Adrenal gland (tissue), 12 donors: Measurements from ENCODE around the gene SYNE1. TPM values are rescaled to one million over a fixed set of nuclear protein-coding genes. Genes with fewer than 3 reads are reported as not detected.

Experiments used
- DNase-seq, 7 donors: peaks; one replicate each; pipeline ENCODE4 v3.0.0-alpha.2; 2019 to 2020
- H3K27ac ChIP-seq, 5 donors: fragments of 200-600 bp; sonication (generic) in 4 of 5; 1 replicate in 3 of 5; 2 replicates in 2 of 5; pipeline versions ENCODE4 v1.5.1 to v1.8.0; 2016 to 2020; ENCODE audit warnings: mild to moderate bottlenecking in 1 of 5
- H3K27me3 ChIP-seq: fragments of 200-600 bp; 2 replicates; pipeline ENCODE4 v1.8.0; 2021
- H3K36me3 ChIP-seq, 2 donors: fragments of 200-600 bp; replicated peaks in 1 of 2; 1 replicate in 1 of 2; 2 replicates in 1 of 2; pipeline versions ENCODE4 v1.5.1 to v1.8.0; 2018 to 2022
- H3K4me1 ChIP-seq, 2 donors: fragments of 200-600 bp; replicated peaks in 1 of 2; 1 replicate in 1 of 2; 2 replicates in 1 of 2; pipeline versions ENCODE4 v1.5.1 to v1.8.0; 2018 to 2021
- H3K4me3 ChIP-seq, 4 donors: fragments of 200-600 bp; sonication (generic) in 3 of 4; one replicate each; pipeline ENCODE4 v1.5.1; 2016 to 2018
- H3K9me3 ChIP-seq, 3 donors: fragments of 200-600 bp; sonication (generic) in 1 of 3; replicated peaks in 1 of 3; 1 replicate in 2 of 3; 2 replicates in 1 of 3; pipeline versions ENCODE4 v1.5.1 to v1.8.0; 2016 to 2021
- POLR2A ChIP-seq, 2 donors: fragments of 450-650 bp; IDR thresholded peaks; one replicate each; pipeline ENCODE4 v1.6.1; 2017; ENCODE audit warnings: antibody characterized with exemption in 2 of 2, mild to moderate bottlenecking in 2 of 2, moderate library complexity in 1 of 2
- WGBS, 4 donors: extraction: QIAGEN DNeasy Blood & Tissue Kit in 2 of 4; methylation state at CpG; one replicate each; pipeline versions ENCODE4 v1.1.5 to v1.1.7; 2013 to 2017; 5-methylcytosine and 5-hydroxymethylcytosine counted together
- intact Hi-C, 2 donors: fragments of 100-400 bp; cut with DNase I; formaldehyde crosslinking; loops; one replicate each; pipeline versions ENCODE4 v1.14.1 to v1.15.0; 2022 to 2023
- polyA plus RNA-seq, 3 donors: library from polyadenylated mRNA; stranded (reverse); fragments of 200-250 nt in 2 of 3; fragments of 350-450 nt in 1 of 3; fragmentation: Illumina TruSeq in 1 of 3; extraction: RNeasy Lipid Tissue Mini Kit (QIAGEN cat#74804) in 1 of 3; gene quantifications; one replicate each; pipeline ENCODE4 v1.2.3, GENCODE V29; 2013 to 2014
- total RNA-seq, 9 donors: library from RNA; depleted of rRNA in 4 of 9; stranded (reverse); fragments of >200 nt in 4 of 9; fragments of 120-200 nt in 1 of 9; fragmentation: NEBNext Ultra II Directional in 1 of 9; extraction: Animal tissue kit (Norgen Biotek cat#: 25700) in 1 of 9; gene quantifications; one replicate each; pipeline versions ENCODE4 v1.1.0 to v1.2.4, GENCODE V29; 2013 to 2023
- TF ChIP-seq, protein P1 (sequence below), 6 experiments: fragments of 450-650 bp in 4 of 6; fragments of 200-600 bp in 2 of 6; sonication (generic) in 1 of 6; IDR thresholded peaks; 1 replicate in 5 of 6; 2 replicates in 1 of 6; pipeline versions ENCODE4 v1.5.1 to v1.8.0; 2016 to 2021; ENCODE audit warnings: antibody characterized with exemption in 6 of 6, mild to moderate bottlenecking in 2 of 6, moderate library complexity in 1 of 6
- donor health status: healthy with polysubstance abuse.
- donor health status: Bipolar disorder and iron deficiency.
- donor health status: DM: yes; HTN: yes; CAD: no.
- donor health status: DM: no; HTN: no; CAD: no.
- donor health status: DM: no; HTN: no; CAD: no.
- donor health status: DM: yes; HTN: yes; CAD: no.

SYNE1 gene
- total and polyA plus RNA-seq, 12 donors: 29.0 to 170 (median 93.1) TPM

- Histone ChIP-seq H3K4me1 (peaks cover 0 to 16% of the 10 kb centered on the region in 2 donors), H3K4me3 (no peak overlapping the region), H3K36me3 (peaks cover 0 to 32% of the 10 kb centered on the region in 2 donors), H3K27me3 (no peaks in the 10 kb centered on the region), H3K27ac (no peak overlapping the region), H3K9me3 (no peaks in the 10 kb centered on the region)
- WGBS, 4 donors: 92 to 94% (median 93%) methylated on average over 6 of the region's 6 CpGs
- intact Hi-C loops: no loop called here
- TF ChIP-seq, protein P1, sequence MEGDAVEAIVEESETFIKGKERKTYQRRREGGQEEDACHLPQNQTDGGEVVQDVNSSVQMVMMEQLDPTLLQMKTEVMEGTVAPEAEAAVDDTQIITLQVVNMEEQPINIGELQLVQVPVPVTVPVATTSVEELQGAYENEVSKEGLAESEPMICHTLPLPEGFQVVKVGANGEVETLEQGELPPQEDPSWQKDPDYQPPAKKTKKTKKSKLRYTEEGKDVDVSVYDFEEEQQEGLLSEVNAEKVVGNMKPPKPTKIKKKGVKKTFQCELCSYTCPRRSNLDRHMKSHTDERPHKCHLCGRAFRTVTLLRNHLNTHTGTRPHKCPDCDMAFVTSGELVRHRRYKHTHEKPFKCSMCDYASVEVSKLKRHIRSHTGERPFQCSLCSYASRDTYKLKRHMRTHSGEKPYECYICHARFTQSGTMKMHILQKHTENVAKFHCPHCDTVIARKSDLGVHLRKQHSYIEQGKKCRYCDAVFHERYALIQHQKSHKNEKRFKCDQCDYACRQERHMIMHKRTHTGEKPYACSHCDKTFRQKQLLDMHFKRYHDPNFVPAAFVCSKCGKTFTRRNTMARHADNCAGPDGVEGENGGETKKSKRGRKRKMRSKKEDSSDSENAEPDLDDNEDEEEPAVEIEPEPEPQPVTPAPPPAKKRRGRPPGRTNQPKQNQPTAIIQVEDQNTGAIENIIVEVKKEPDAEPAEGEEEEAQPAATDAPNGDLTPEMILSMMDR (IDR thresholded peaks at IDR 0.05): no peak
- no peak for TF ChIP-seq POLR2A (IDR thresholded peaks at IDR 0.05)
- DNase-seq: no peak
Observed at GRCh38 chr6:152295920-152296319, 341.2 kb downstream of the SYNE1 start.

GRCh38 chr6:152295346-152295745 lies 341.8 kb downstream of the SYNE1 start:
- Histone ChIP-seq H3K27ac (no peak overlapping the region), H3K36me3 (peaks cover 0 to 37% of the 10 kb centered on the region in 2 donors), H3K4me1 (peaks cover 0 to 11% of the 10 kb centered on the region in 2 donors), H3K9me3 (no peaks in the 10 kb centered on the region), H3K4me3 (no peak overlapping the region), H3K27me3 (no peaks in the 10 kb centered on the region)
- WGBS, 4 donors: 90 to 97% (median 94%) methylated on average over 3 of the region's 3 CpGs
- DNase-seq: no peak
- intact Hi-C loops: no loop called here
- TF ChIP-seq, protein P1 (IDR thresholded peaks at IDR 0.05): no peak
- no peak for TF ChIP-seq POLR2A (IDR thresholded peaks at IDR 0.05)

- no peak overlapping the region for H3K4me3 ChIP-seq
- H3K27me3 ChIP-seq: no peaks in the 10 kb centered on the region
- H3K9me3 ChIP-seq: no peaks in the 10 kb centered on the region
- TF ChIP-seq, protein P1 (IDR thresholded peaks at IDR 0.05): no peak
- TF ChIP-seq POLR2A (IDR thresholded peaks at IDR 0.05): no peak
- H3K27ac ChIP-seq: no peak overlapping the region
- 87 to 93% (median 91%) methylated on average over 3 of the region's 3 CpGs for WGBS, 4 donors
- peak in 1 of 7 donors; percentile 83 for DNase-seq
- intact Hi-C loops: no loop called here
- peaks cover 0 to 46% of the 10 kb centered on the region in 2 donors for H3K36me3 ChIP-seq
- H3K4me1 ChIP-seq: peaks cover 0 to 4% of the 10 kb centered on the region in 2 donors
Observed at GRCh38 chr6:152293404-152293803, 343.8 kb downstream of the SYNE1 start.

GRCh38 chr6:152292555-152292954 lies 344.6 kb downstream of the SYNE1 start:
- no peak overlapping the region for H3K27ac ChIP-seq
- H3K4me1 ChIP-seq: peaks cover 0 to 4% of the 10 kb centered on the region in 2 donors
- TF ChIP-seq, protein P1 (IDR thresholded peaks at IDR 0.05): no peak
- TF ChIP-seq POLR2A (IDR thresholded peaks at IDR 0.05): no peak
- intact Hi-C loops: no loop called here
- no peak for DNase-seq
- H3K9me3 ChIP-seq: no peaks in the 10 kb centered on the region
- H3K4me3 ChIP-seq: no peak overlapping the region
- H3K27me3 ChIP-seq: no peaks in the 10 kb centered on the region
- peaks cover 0 to 54% of the 10 kb centered on the region in 2 donors for H3K36me3 ChIP-seq
- WGBS, 4 donors: 80 to 90% (median 87%) methylated on average over 3 of the region's 3 CpGs
